Fibroblast of lung (primary cell): ENCODE data around the gene CADM3.

Experiments used
- EZH2 ChIP-seq: IDR thresholded peaks from 2 replicates; pipeline ENCODE4 v1.5.1; 2012; ENCODE audit warnings: low read length, control low read depth, mild to moderate bottlenecking; ENCODE audit errors: missing control alignments
- TF ChIP-seq, protein P1 (sequence below), 2 donors: IDR thresholded peaks in 1 of 2; conservative IDR thresholded peaks in 1 of 2; 1 replicate in 1 of 2; 2 replicates in 1 of 2; pipeline ENCODE4 v1.5.1; 2011 to 2012; ENCODE audit warnings: low read length in 2 of 2, control low read depth in 1 of 2, inconsistent platforms in 1 of 2, low read depth in 1 of 2, mild to moderate bottlenecking in 1 of 2

DNA sequence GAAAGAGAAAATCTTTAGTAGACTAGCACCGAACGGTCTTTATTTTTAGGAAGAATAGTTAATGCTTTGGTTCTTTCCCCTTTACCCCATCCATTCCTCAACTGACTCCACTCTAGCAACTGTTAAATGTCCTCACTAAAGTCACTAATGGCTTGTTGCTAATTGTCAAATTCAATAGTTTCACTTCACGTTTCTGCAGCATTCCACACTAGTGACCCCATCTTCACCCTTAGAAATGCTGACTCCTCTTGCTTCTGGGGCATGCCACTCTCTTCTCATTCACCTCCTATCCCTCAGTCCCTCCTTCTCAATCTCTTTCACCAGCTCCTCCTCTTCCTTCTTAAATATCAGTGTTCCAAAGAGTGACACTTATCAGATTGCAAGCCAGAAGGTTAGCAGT lies 19.4 kb upstream of the CADM3 start:
- TF ChIP-seq, protein P1, sequence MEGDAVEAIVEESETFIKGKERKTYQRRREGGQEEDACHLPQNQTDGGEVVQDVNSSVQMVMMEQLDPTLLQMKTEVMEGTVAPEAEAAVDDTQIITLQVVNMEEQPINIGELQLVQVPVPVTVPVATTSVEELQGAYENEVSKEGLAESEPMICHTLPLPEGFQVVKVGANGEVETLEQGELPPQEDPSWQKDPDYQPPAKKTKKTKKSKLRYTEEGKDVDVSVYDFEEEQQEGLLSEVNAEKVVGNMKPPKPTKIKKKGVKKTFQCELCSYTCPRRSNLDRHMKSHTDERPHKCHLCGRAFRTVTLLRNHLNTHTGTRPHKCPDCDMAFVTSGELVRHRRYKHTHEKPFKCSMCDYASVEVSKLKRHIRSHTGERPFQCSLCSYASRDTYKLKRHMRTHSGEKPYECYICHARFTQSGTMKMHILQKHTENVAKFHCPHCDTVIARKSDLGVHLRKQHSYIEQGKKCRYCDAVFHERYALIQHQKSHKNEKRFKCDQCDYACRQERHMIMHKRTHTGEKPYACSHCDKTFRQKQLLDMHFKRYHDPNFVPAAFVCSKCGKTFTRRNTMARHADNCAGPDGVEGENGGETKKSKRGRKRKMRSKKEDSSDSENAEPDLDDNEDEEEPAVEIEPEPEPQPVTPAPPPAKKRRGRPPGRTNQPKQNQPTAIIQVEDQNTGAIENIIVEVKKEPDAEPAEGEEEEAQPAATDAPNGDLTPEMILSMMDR (conservative IDR thresholded peaks at IDR 0.05 in 1 of 2, IDR thresholded peaks at IDR 0.05 in 1 of 2; ENCODE audit: low read depth in 1 of 2, low read length in 2 of 2): no peak
- no peak for TF ChIP-seq EZH2
